SKM-1 treated with dmso at 0.1 percent for 144 hours (cell line): ENCODE data around the gene CASZ1.

Experiments used
- DNase-seq: peaks from one replicate; lab custom pipeline; 2025; ENCODE audit not compliant: unreplicated experiment; lab: John Stamatoyannopoulos, UW

Gene CASZ1

DNA sequence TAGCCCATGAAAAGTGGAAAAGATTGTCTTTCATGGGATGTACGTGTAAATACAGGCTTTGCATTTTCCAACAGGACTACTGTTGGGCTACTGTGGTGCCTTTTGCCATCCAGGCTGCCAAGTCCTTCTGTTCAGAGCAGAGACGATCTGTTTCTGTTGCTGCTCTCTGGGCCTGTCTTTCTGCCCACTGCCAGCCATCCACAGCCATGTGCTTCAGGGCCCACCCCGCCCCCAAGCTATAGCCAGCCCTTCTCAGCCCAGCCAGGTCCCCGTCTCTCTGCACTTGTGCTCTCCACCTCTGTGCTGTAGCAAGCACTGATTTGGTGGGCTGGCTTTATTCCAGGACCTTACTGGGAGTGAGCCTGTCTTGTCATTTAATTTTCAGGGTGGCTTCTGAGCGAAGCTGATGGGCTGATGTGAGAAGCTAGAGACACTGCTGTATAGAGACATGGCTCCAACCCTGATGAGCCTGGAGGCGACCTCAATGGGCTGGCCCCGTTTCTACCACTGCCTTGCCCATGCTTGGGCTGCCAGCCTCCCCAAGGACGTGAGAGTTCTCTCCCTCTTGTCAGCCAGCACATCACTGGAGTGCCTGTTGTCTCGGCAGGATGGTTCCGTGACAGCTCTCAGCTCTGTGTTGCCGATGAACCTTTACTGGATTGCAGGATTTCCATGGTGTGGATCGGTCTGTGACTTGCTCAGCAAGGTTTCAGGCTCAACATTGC, 183.8 kb downstream of the CASZ1 start:
- DNase-seq: no peak

DNA sequence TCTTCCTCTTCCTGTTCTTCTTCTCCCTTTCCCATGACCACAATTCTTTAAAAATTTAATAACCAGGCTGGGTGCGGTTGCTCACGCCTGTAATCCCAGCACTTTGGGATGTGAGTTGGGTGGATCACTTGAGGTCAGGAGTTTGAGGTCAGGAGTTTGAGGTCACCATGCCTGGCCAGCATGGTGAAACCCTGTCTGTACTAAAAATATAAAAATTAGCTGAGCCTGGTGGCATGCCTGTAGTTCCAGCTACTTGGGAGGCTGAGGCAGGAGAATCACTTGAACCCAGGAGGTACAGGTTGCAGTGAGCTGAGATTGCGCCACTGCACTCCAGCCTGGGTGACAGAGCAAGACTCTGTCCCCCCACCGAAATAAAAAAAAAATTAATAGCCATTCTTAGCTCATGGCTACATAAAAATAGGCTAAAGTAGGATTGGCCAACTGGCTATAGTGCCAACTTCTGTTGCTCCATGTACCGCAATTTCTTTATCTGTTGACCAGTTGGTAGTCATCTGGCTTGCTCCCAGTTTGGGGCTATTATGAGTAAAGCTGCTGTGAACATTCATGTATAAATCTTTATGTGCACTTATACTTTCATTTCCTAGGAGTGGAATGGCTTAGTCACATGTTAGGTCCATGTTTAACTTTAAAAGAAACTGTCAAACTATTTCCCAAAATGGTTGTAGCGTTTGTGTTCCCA, 185.4 kb downstream of the CASZ1 start:
- no peak for DNase-seq

- no peak for DNase-seq
Observed at GRCh38 chr1:10608690-10609089, 187.8 kb downstream of the CASZ1 start.

DNA sequence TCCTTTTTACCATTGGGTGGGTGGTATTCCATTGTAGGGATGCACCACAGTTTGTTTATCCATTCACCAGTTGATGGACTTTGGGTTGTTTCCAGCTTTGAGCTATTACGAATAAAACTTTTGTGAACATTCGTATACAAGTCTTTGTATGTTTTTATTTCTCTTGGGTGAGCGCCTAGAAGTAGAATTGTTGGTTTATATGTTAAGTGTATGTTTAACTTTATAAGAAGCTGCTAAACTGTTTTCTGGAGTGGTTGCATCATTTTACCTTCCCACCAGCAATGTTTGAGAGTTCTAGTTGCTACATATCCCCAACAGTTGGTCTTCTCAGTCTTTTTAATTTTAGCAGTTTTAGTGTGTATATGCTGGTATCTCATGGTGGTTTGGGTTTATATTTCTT, 189.2 kb downstream of the CASZ1 start:
- no peak for DNase-seq

GRCh38 chr1:10606064-10606463, 190.4 kb downstream of the CASZ1 start:
- DNase-seq: no peak

- DNase-seq: no peak
Observed at GRCh38 chr1:10604966-10605365, 191.5 kb downstream of the CASZ1 start.

DNA sequence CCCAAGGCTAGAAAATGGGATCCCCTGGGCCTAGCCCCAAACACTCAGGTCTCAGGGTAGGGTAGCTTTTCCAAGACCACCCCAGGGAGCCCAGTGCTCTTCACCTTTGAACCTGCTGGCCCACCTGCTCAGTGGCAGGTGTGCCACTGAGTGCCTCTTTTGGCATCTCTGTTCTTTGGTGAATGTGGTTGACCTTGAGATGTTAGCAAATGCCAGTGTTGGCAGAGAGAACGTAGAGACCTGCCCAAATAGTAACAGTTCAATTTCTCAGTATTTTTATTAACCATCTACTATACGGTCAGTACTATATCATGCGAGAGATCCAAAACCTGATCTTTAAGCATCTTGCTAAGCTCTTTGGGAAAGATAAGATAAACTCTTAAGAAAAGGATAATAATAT, 193.5 kb downstream of the CASZ1 start:
- no peak for DNase-seq

DNA sequence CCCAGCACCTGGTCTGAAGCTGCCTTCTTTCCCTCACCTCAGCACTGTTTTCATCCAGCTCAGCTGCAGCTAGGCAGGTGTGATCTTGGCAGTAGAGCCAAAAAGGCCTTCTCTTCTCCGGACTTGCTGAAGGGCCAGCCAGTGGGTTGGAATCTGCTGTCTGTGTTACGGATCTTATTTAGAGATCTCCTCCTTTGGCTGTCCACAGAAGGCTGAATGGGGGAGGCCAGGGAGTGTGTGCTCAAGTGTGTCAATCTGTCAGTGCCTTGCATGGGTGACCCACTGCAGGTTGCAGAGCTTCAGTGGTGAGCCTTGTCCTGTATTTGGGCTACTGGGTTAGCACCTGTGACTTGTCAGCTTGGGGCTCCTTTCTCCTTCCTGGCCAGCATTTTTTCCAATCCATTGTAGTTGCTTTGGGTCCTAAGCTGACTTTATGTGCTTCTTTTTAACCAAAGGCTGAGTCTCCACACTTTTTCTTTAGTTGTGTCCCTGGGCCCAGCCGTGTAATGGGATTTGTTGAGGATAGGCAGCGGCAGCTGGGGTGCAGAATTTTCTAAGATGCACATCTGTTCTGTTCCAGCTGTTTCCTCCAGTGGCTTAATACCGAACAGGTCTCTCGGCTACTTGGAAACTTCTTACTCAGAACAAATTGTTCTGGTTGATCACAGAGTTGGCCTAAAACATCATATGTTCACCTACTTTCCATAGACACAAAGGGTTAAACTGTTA, 194.9 kb downstream of the CASZ1 start:
- no peak for DNase-seq

GRCh38 chr1:10599194-10599861, 197.1 kb downstream of the CASZ1 start:
- DNase-seq: no peak

DNA sequence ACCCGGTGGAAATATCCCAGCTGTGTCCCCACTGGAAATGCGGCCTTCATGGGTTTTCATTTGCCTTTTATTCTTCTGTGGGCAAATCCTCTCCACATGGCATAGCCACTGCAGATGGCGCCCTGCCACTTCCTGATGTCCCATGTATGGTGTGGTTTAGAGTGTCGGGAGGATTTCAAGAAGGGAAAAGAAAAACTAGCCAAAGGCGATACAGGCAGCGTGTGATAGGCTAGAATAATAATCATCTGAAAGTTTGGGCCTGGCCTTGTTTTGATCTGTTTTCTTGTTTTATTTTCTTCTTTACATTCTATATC, 198.1 kb downstream of the CASZ1 start:
- DNase-seq: no peak

- DNase-seq: no peak
Observed at GRCh38 chr1:10597492-10598388, 198.7 kb downstream of the CASZ1 start.

- DNase-seq: no peak
Observed at GRCh38 chr1:10596780-10597179, 199.7 kb downstream of the CASZ1 start.

GRCh38 chr1:10594595-10595223, 201.7 kb downstream of the CASZ1 start:
- no peak for DNase-seq

DNA sequence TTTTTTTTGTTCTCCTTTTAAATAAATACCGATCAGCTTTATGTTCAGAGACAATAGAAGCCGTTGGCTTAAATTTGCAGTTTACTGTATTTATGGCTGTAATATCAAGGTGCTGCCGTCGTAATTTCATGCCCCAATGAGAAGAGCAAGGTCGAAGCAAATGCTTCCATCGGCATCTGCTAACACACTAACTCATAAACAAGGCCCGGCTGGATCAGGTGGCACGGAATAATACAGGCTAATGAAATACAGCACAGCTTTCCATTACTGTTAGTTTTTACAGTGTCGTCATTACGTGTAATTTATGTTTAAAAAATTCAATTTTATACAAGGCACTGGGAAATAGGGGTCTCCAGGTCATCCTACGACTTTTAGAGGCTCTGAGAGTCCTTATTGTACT, 202.7 kb downstream of the CASZ1 start:
- no peak for DNase-seq

DNA sequence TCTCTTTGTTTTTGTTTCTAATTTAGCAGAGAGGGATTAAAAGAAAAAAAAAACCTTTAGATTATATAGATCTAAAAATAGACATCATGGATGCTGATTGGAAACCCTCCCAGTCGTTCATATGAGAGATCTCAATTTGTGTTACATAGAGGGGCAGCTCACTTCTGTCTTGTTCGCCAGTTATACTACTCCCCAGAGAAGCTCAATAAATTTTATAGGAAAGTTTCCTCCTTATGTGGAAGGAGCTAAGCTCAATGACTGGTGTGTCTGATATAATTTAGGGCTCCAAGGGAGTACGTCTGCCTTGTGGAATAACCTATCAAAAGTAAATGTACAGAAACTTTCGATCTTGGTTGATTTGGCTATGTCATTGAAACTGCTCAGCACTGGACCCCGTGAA, 204.1 kb downstream of the CASZ1 start:
- DNase-seq: no peak

GRCh38 chr1:10591010-10591409, 205.4 kb downstream of the CASZ1 start:
- no peak for DNase-seq

- no peak for DNase-seq
Observed at GRCh38 chr1:10589074-10589473, 207.4 kb downstream of the CASZ1 start.

- no peak for DNase-seq
Observed at GRCh38 chr1:10588640-10589039, 207.8 kb downstream of the CASZ1 start.
